Cardiac muscle cell (in vitro differentiated cells and primary cell): Measurements from ENCODE around the gene SEMA3A. TPM values are rescaled to one million over a fixed set of nuclear protein-coding genes. Genes with fewer than 3 reads are reported as not detected.

ENCODE experiments used
- DNase-seq, 2 donors: peaks; one replicate each; pipeline versions ENCODE4 v3.0.0 to v3.0.0-alpha.2; 2010 to 2017; ENCODE audit warnings: low read depth in 1 of 2, low spot score in 1 of 2
- H3K27ac ChIP-seq: fragments of 200-600 bp; sonication (generic); 2 replicates; pipeline ENCODE4 v1.5.1; 2016
- H3K27me3 ChIP-seq: fragments of 200-600 bp; sonication (generic); 2 replicates; pipeline ENCODE4 v1.6.0; 2016; ENCODE audit warnings: control low read depth
- H3K36me3 ChIP-seq: fragments of 200-600 bp; sonication (generic); 2 replicates; pipeline ENCODE4 v1.5.1; 2016; ENCODE audit warnings: control low read depth
- H3K4me1 ChIP-seq: fragments of 200-600 bp; sonication (generic); 2 replicates; pipeline ENCODE4 v1.8.1; 2017; ENCODE audit warnings: low read depth, mild to moderate bottlenecking, mixed run types
- H3K4me3 ChIP-seq: fragments of 200-600 bp; sonication (generic); 2 replicates; pipeline ENCODE4 v1.5.1; 2016; ENCODE audit warnings: mild to moderate bottlenecking
- H3K9me3 ChIP-seq: fragments of 200-600 bp; sonication (generic); 2 replicates; pipeline ENCODE4 v1.5.1; 2017; ENCODE audit warnings: low read depth, mild to moderate bottlenecking, control low read depth
- CTCF ChIP-seq: IDR thresholded peaks from 2 replicates; pipeline ENCODE4 v1.5.1; 2012; ENCODE audit warnings: low read depth, mild to moderate bottlenecking, low read length
- polyA plus RNA-seq: library from polyadenylated mRNA; unstranded; fragments of >200 nt; fragmentation: Nextera tagmentation; extraction: Ambion mirVana; gene quantifications from 2 replicates; pipeline ENCODE4 v1.2.1, GENCODE V29; 2016
- total RNA-seq: library from RNA; depleted of rRNA; stranded (reverse); fragments of >200 nt; gene quantifications from 2 replicates; pipeline ENCODE4 v1.2.3, GENCODE V29; 2016

The SEMA3A gene
- total and polyA plus RNA-seq, 2 experiments from 2014 or later: 33.5 to 37.3 TPM

GRCh38 chr7:84002348-84002747, 192.2 kb downstream of the SEMA3A start:
- Histone ChIP-seq H3K27me3 (no peaks in the 10 kb centered on the region), H3K27ac (no peak overlapping the region), H3K4me3 (no peak overlapping the region), H3K9me3 (no peaks in the 10 kb centered on the region), H3K36me3 (peaks cover 30% of the 10 kb centered on the region), H3K4me1 (peaks cover 15% of the 10 kb centered on the region)
- no peak for TF ChIP-seq CTCF
- DNase-seq: peak in 1 of 2 donors; percentile 20

- no peak for TF ChIP-seq CTCF
- Histone ChIP-seq H3K27ac (no peak overlapping the region), H3K27me3 (no peaks in the 10 kb centered on the region), H3K4me3 (no peak overlapping the region), H3K36me3 (peaks cover 10% of the 10 kb centered on the region), H3K9me3 (no peaks in the 10 kb centered on the region), H3K4me1 (peaks cover 3% of the 10 kb centered on the region)
- no peak for DNase-seq
Observed at GRCh38 chr7:83996879-83997278, 197.7 kb downstream of the SEMA3A start.

GRCh38 chr7:83987764-83988163, 206.8 kb downstream of the SEMA3A start:
- H3K27me3 ChIP-seq: no peaks in the 10 kb centered on the region
- no peaks in the 10 kb centered on the region for H3K9me3 ChIP-seq
- no peak overlapping the region for H3K4me3 ChIP-seq
- peaks cover 9% of the 10 kb centered on the region for H3K36me3 ChIP-seq
- DNase-seq: no peak
- no peaks in the 10 kb centered on the region for H3K4me1 ChIP-seq
- H3K27ac ChIP-seq: no peak overlapping the region
- TF ChIP-seq CTCF: no peak

- no peak for TF ChIP-seq CTCF
- no peak overlapping the region for H3K27ac ChIP-seq
- peaks cover 16% of the 10 kb centered on the region for H3K36me3 ChIP-seq
- H3K4me3 ChIP-seq: no peak overlapping the region
- peak in 1 of 2 donors; percentile 24 for DNase-seq
- no peaks in the 10 kb centered on the region for H3K4me1 ChIP-seq
- no peaks in the 10 kb centered on the region for H3K9me3 ChIP-seq
- no peaks in the 10 kb centered on the region for H3K27me3 ChIP-seq
Observed at GRCh38 chr7:83985821-83986220, 208.8 kb downstream of the SEMA3A start.

GRCh38 chr7:83984591-83984990, 210.0 kb downstream of the SEMA3A start:
- no peak for DNase-seq
- H3K4me3 ChIP-seq: no peak overlapping the region
- TF ChIP-seq CTCF: no peak
- H3K27ac ChIP-seq: no peak overlapping the region
- no peaks in the 10 kb centered on the region for H3K9me3 ChIP-seq
- no peaks in the 10 kb centered on the region for H3K4me1 ChIP-seq
- H3K27me3 ChIP-seq: no peaks in the 10 kb centered on the region
- H3K36me3 ChIP-seq: peaks cover 16% of the 10 kb centered on the region

- Histone ChIP-seq H3K27me3 (no peaks in the 10 kb centered on the region), H3K9me3 (no peaks in the 10 kb centered on the region), H3K4me3 (no peak overlapping the region), H3K36me3 (peaks cover 16% of the 10 kb centered on the region), H3K4me1 (no peaks in the 10 kb centered on the region), H3K27ac (no peak overlapping the region)
- no peak for TF ChIP-seq CTCF
- DNase-seq: peak in 1 of 2 donors; percentile 6
Observed at GRCh38 chr7:83984076-83984475, 210.5 kb downstream of the SEMA3A start.
